GM23338 (cell line): ENCODE measurements around the gene AQP6.

Experiments used
- CREB1 ChIP-seq: fragments of 250-450 bp; sonication (Bioruptor Pico); IDR thresholded peaks from 2 replicates; pipeline ENCODE4 v1.5.0; 2020; ENCODE audit warnings: low read depth, mild to moderate bottlenecking, moderate library complexity
- EZH2 ChIP-seq: fragments of 200-600 bp; sonication (generic); IDR thresholded peaks from one replicate; pipeline ENCODE4 v1.8.0; 2017; ENCODE audit warnings: antibody characterized with exemption, mild to moderate bottlenecking, low read depth; ENCODE audit not compliant: unreplicated experiment
- EZH2phosphoT487 ChIP-seq: fragments of 200-600 bp; sonication (generic); IDR thresholded peaks from one replicate; pipeline ENCODE4 v1.8.1; 2018; ENCODE audit warnings: antibody characterized with exemption; ENCODE audit not compliant: unreplicated experiment
- JUNB ChIP-seq: IDR thresholded peaks from one replicate; pipeline ENCODE4 v1.6.1; 2016; ENCODE audit warnings: antibody characterized with exemption; ENCODE audit not compliant: unreplicated experiment
- NANOG ChIP-seq: IDR thresholded peaks from 2 replicates; pipeline ENCODE4 v1.6.1; 2016; ENCODE audit warnings: antibody characterized with exemption, borderline replicate concordance
- POLR2AphosphoS5 ChIP-seq: IDR thresholded peaks from 2 replicates; pipeline ENCODE4 v1.6.1; 2016; ENCODE audit warnings: antibody characterized with exemption, low read depth
- STAT1 ChIP-seq: IDR thresholded peaks from one replicate; pipeline ENCODE4 v1.6.1; 2016; ENCODE audit warnings: antibody characterized with exemption; ENCODE audit not compliant: unreplicated experiment
- ZNF114 ChIP-seq: fragments of 250-450 bp; sonication (Bioruptor Pico); IDR thresholded peaks from 2 replicates; pipeline ENCODE4 v1.5.0; 2020; ENCODE audit warnings: mild to moderate bottlenecking, moderate library complexity
- TF ChIP-seq, protein P1 (sequence below), 2 experiments: fragments of 200-600 bp in 1 of 2; sonication (generic) in 1 of 2; conservative IDR thresholded peaks; 2 replicates each; pipeline versions ENCODE4 v1.5.1 to v1.6.1; 2016 to 2017; ENCODE audit warnings: antibody characterized with exemption in 2 of 2, low read depth in 2 of 2, mild to moderate bottlenecking in 2 of 2, moderate library complexity in 1 of 2
- TF ChIP-seq, protein P2 (sequence below): IDR thresholded peaks from one replicate; pipeline ENCODE4 v1.6.1; 2018; ENCODE audit warnings: antibody characterized with exemption; ENCODE audit not compliant: unreplicated experiment

DNA sequence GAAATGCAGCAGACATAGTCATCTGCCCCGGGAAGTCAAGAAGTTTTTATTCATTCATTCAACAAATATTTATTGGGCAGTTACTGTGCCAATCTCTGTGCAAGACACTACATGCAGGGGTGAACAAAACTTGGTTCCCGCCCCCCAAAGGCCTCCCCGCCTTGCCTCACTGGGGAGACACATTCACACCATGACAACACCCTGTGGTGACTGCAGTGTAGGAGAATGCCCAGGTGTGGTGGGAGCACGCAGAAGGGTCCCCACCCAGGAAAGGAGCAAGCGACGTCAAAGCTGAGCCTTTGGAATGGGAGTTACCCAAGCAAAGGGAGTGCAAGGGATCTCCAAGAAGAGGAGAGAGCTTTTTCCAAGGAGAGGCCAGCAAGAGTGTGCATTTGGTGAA is 1.6 kb upstream of the AQP6 start:
- TF ChIP-seq, protein P1, sequence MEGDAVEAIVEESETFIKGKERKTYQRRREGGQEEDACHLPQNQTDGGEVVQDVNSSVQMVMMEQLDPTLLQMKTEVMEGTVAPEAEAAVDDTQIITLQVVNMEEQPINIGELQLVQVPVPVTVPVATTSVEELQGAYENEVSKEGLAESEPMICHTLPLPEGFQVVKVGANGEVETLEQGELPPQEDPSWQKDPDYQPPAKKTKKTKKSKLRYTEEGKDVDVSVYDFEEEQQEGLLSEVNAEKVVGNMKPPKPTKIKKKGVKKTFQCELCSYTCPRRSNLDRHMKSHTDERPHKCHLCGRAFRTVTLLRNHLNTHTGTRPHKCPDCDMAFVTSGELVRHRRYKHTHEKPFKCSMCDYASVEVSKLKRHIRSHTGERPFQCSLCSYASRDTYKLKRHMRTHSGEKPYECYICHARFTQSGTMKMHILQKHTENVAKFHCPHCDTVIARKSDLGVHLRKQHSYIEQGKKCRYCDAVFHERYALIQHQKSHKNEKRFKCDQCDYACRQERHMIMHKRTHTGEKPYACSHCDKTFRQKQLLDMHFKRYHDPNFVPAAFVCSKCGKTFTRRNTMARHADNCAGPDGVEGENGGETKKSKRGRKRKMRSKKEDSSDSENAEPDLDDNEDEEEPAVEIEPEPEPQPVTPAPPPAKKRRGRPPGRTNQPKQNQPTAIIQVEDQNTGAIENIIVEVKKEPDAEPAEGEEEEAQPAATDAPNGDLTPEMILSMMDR (conservative IDR thresholded peaks at IDR 0.05; ENCODE audit: low read depth in 2 of 2): no peak
- TF ChIP-seq POLR2AphosphoS5 (no peak), NANOG (no peak), EZH2phosphoT487 (no peak), EZH2 (no peak), ZNF114 (no peak), STAT1 (no peak), CREB1 (no peak), JUNB (no peak)
- TF ChIP-seq, protein P2, sequence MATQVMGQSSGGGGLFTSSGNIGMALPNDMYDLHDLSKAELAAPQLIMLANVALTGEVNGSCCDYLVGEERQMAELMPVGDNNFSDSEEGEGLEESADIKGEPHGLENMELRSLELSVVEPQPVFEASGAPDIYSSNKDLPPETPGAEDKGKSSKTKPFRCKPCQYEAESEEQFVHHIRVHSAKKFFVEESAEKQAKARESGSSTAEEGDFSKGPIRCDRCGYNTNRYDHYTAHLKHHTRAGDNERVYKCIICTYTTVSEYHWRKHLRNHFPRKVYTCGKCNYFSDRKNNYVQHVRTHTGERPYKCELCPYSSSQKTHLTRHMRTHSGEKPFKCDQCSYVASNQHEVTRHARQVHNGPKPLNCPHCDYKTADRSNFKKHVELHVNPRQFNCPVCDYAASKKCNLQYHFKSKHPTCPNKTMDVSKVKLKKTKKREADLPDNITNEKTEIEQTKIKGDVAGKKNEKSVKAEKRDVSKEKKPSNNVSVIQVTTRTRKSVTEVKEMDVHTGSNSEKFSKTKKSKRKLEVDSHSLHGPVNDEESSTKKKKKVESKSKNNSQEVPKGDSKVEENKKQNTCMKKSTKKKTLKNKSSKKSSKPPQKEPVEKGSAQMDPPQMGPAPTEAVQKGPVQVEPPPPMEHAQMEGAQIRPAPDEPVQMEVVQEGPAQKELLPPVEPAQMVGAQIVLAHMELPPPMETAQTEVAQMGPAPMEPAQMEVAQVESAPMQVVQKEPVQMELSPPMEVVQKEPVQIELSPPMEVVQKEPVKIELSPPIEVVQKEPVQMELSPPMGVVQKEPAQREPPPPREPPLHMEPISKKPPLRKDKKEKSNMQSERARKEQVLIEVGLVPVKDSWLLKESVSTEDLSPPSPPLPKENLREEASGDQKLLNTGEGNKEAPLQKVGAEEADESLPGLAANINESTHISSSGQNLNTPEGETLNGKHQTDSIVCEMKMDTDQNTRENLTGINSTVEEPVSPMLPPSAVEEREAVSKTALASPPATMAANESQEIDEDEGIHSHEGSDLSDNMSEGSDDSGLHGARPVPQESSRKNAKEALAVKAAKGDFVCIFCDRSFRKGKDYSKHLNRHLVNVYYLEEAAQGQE: no peak
